Measurements from ENCODE around the gene FAM174C. TPM values are rescaled to one million over a fixed set of nuclear protein-coding genes. Genes with fewer than 3 reads are reported as not detected.
A peak's percentile ranks its signal among the peaks of the same experiment; 100 is the strongest.

The FAM174C gene
- polyA plus RNA-seq, 1 donor (not counting 4 experiments of a cell fraction or from before 2014, with no cell fraction given), result 18.5 TPM

DNA sequence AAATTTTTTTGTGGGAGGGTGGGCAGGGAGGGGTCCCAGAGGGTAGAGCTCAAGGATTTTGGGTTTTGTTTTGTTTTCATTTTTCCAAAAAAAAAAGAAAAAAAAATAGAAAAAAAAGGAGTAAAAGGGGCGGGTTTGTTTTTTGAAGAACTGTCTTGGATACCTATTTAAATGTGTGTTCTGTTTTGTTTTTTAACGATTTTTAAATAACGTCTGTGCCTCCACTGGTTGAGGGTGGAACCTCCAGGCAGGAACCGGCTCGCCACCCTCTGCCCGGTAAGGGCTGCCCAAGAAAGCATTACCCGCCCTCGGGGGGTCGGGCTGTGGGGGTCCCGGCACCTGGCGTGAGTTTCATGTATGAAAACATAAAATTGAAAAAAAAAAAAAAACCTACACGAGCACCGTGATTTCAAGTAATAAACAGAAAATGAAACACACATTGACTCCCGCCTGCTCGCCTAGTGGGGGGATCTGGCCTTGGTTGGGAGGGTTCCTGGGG, 16.6 kb upstream of the FAM174C start:
- dilution Hi-C loops (cut with MboI; ENCODE audit: extremely low pct_ligation_motif_present, low sequenced_read_pairs), result no loop called here
- H3K9ac ChIP-seq (ENCODE audit: control insufficient read depth, extremely low read depth, insufficient read depth, low read length), result peak overlapping the region; percentile 52
- no peaks in the 10 kb centered on the region for H3K9me1 ChIP-seq (ENCODE audit: control insufficient read depth, extremely low read depth, insufficient read depth, low read length)
- no peak for FAIRE-seq
- H3K4me1 ChIP-seq (ENCODE audit: control insufficient read depth, extremely low read depth, insufficient read depth, low read length), result peaks cover 57% of the 10 kb centered on the region
- H3K4me2 ChIP-seq (ENCODE audit: control insufficient read depth, extremely low read depth, insufficient read depth, low read depth, low read length), result peak overlapping the region; percentile 54
- peak overlapping the region in 1 of 3 experiments; percentile 2 for H3K4me3 ChIP-seq (ENCODE audit: control insufficient read depth in 2 of 3, extremely low read depth in 1 of 3, insufficient read depth in 2 of 3, low read depth in 1 of 3, low read length in 3 of 3)
- DNase-seq (ENCODE audit: low read depth, low spot score), result no peak
- TF ChIP-seq EZH2 (IDR thresholded peaks at IDR 0.05; ENCODE audit: low read length), result no peak
- TF ChIP-seq, protein P1, sequence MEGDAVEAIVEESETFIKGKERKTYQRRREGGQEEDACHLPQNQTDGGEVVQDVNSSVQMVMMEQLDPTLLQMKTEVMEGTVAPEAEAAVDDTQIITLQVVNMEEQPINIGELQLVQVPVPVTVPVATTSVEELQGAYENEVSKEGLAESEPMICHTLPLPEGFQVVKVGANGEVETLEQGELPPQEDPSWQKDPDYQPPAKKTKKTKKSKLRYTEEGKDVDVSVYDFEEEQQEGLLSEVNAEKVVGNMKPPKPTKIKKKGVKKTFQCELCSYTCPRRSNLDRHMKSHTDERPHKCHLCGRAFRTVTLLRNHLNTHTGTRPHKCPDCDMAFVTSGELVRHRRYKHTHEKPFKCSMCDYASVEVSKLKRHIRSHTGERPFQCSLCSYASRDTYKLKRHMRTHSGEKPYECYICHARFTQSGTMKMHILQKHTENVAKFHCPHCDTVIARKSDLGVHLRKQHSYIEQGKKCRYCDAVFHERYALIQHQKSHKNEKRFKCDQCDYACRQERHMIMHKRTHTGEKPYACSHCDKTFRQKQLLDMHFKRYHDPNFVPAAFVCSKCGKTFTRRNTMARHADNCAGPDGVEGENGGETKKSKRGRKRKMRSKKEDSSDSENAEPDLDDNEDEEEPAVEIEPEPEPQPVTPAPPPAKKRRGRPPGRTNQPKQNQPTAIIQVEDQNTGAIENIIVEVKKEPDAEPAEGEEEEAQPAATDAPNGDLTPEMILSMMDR (optimal IDR thresholded peaks at IDR 0.05 in 1 of 3, IDR thresholded peaks at IDR 0.05 in 1 of 3, conservative IDR thresholded peaks at IDR 0.05 in 1 of 3; ENCODE audit: extremely low read depth in 1 of 3, insufficient read depth in 2 of 3, low read length in 3 of 3), result no peak
- peaks cover 18% of the 10 kb centered on the region for H4K20me1 ChIP-seq (ENCODE audit: control insufficient read depth, extremely low read depth, insufficient read depth, low read length)
- no peak overlapping the region for H2AFZ ChIP-seq (ENCODE audit: control insufficient read depth, low read length)
- peak overlapping the region; percentile 58 for H3K27ac ChIP-seq (ENCODE audit: control insufficient read depth, insufficient read depth, low read length)
- H3K36me3 ChIP-seq (ENCODE audit: control insufficient read depth in 2 of 2, extremely low read depth in 1 of 2, insufficient read depth in 2 of 2, low read length in 2 of 2), result peaks cover 24 to 41% of the 10 kb centered on the region in 2 experiments
- H3K9me3 ChIP-seq (ENCODE audit: control insufficient read depth, low read depth, low read length), result no peaks in the 10 kb centered on the region
- no peaks in the 10 kb centered on the region for H3K27me3 ChIP-seq (ENCODE audit: control insufficient read depth, extremely low read depth, insufficient read depth, low read length)
- peaks cover 38% of the 10 kb centered on the region for H3K79me2 ChIP-seq (ENCODE audit: control insufficient read depth, insufficient read depth, low read length)

DNA sequence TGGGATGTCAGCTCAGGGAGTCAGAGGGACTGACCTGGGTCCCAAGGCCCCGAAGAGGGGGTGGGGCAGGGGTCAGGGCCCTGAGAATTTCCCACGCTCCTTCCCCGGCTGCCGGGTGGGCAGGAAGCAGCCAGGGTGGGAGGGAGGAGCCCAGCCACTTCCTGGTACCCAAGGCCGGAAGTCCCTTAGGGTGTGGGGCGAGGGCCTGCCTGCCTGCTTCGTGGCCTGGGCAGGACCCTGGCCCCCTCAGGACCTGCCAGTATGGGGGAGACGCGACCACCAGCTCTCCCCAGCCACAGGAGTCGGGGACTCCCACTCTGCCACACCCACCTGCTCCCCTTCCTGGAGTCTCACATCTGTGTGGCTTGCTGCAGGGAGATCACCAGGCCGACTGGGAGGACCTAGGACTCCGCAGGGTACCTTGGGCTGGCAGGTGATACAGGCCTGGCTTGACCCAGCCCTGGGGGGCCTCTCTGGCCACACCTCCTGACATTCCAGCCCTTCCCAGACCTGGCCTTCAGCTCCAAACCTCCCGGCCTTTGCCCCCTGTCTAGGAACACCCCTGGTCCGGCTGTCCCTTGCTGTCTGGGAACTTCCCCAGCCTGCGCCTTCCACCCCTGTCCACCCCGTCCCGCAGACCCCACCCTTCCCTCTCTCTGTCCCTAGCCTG, 16.0 kb upstream of the FAM174C start:
- Histone ChIP-seq H3K79me2 (ENCODE audit: control insufficient read depth, insufficient read depth, low read length) (peaks cover 32% of the 10 kb centered on the region), H3K4me2 (ENCODE audit: control insufficient read depth, extremely low read depth, insufficient read depth, low read depth, low read length) (peak overlapping the region; percentile 54), H3K9me1 (ENCODE audit: control insufficient read depth, extremely low read depth, insufficient read depth, low read length) (no peaks in the 10 kb centered on the region), H2AFZ (ENCODE audit: control insufficient read depth, low read length) (no peak overlapping the region), H3K9ac (ENCODE audit: control insufficient read depth, extremely low read depth, insufficient read depth, low read length) (peak overlapping the region; percentile 52), H3K36me3 (ENCODE audit: control insufficient read depth in 2 of 2, extremely low read depth in 1 of 2, insufficient read depth in 2 of 2, low read length in 2 of 2) (peaks cover 24 to 38% of the 10 kb centered on the region in 2 experiments), H3K4me3 (ENCODE audit: control insufficient read depth in 2 of 3, extremely low read depth in 1 of 3, insufficient read depth in 2 of 3, low read depth in 1 of 3, low read length in 3 of 3) (peak overlapping the region in 1 of 3 experiments; percentile 2), H3K9me3 (ENCODE audit: control insufficient read depth, low read depth, low read length) (no peaks in the 10 kb centered on the region), H4K20me1 (ENCODE audit: control insufficient read depth, extremely low read depth, insufficient read depth, low read length) (peaks cover 18% of the 10 kb centered on the region), H3K27me3 (ENCODE audit: control insufficient read depth, extremely low read depth, insufficient read depth, low read length) (no peaks in the 10 kb centered on the region), H3K27ac (ENCODE audit: control insufficient read depth, insufficient read depth, low read length) (peak overlapping the region; percentile 58), H3K4me1 (ENCODE audit: control insufficient read depth, extremely low read depth, insufficient read depth, low read length) (peaks cover 57% of the 10 kb centered on the region)
- TF ChIP-seq, protein P1 (optimal IDR thresholded peaks at IDR 0.05 in 1 of 3, IDR thresholded peaks at IDR 0.05 in 1 of 3, conservative IDR thresholded peaks at IDR 0.05 in 1 of 3; ENCODE audit: extremely low read depth in 1 of 3, insufficient read depth in 2 of 3, low read length in 3 of 3), result no peak
- TF ChIP-seq EZH2 (IDR thresholded peaks at IDR 0.05; ENCODE audit: low read length), result no peak
- FAIRE-seq (no peak), DNase-seq (ENCODE audit: low read depth, low spot score) (no peak)
- dilution Hi-C loops (cut with MboI; ENCODE audit: extremely low pct_ligation_motif_present, low sequenced_read_pairs), result no loop called here

All from keratinocyte (primary cell).